Endodermal cell (in vitro differentiated cells): ENCODE data around the gene RAB19. TPM values are rescaled to one million over a fixed set of nuclear protein-coding genes. Genes with fewer than 3 reads are reported as not detected.

Source experiments
- DNase-seq: peaks from one replicate; pipeline ENCODE4 v3.0.0-alpha.2; 2017
- H3K27ac ChIP-seq: 2 replicates; pipeline ENCODE4 v1.5.1; 2013; ENCODE audit warnings: mild to moderate bottlenecking, low read depth, low read length, moderate library complexity
- H3K27me3 ChIP-seq: 2 replicates; pipeline ENCODE4 v1.6.1; 2013; ENCODE audit warnings: mild to moderate bottlenecking, low read length, moderate library complexity; ENCODE audit not compliant: insufficient read depth, control insufficient read depth, poor library complexity, severe bottlenecking
- H3K36me3 ChIP-seq: 2 replicates; pipeline ENCODE4 v1.7.0; 2013; ENCODE audit warnings: mild to moderate bottlenecking, low read length, moderate library complexity; ENCODE audit not compliant: control insufficient read depth, insufficient read depth
- H3K4me1 ChIP-seq: one replicate; pipeline ENCODE4 v1.7.0; 2013; ENCODE audit warnings: low read length; ENCODE audit not compliant: control insufficient read depth, insufficient read depth
- H3K4me3 ChIP-seq: 2 replicates; pipeline ENCODE4 v1.5.1; 2013; ENCODE audit warnings: mild to moderate bottlenecking, low read length, moderate library complexity
- H3K9ac ChIP-seq: 2 replicates; pipeline ENCODE4 v1.6.1; 2013; ENCODE audit warnings: mild to moderate bottlenecking, low read length, moderate library complexity; ENCODE audit not compliant: poor library complexity, severe bottlenecking; ENCODE audit errors: extremely low read depth
- H3K9me3 ChIP-seq: 2 replicates; pipeline ENCODE4 v1.6.1; 2013; ENCODE audit warnings: mild to moderate bottlenecking, low read length, moderate library complexity; ENCODE audit not compliant: control insufficient read depth
- H3K27ac Mint-ChIP-seq: 2 replicates; pipeline ENCODE4 v1.8.0; 2020; ENCODE audit warnings: mixed read lengths
- H3K27me3 Mint-ChIP-seq: 2 replicates; pipeline ENCODE4 v1.8.0; 2021; ENCODE audit warnings: mild to moderate bottlenecking, mixed read lengths; ENCODE audit not compliant: insufficient read depth
- H3K36me3 Mint-ChIP-seq: 2 replicates; pipeline ENCODE4 v1.8.0; 2020; ENCODE audit warnings: low read depth, mixed read lengths
- H3K4me1 Mint-ChIP-seq: 2 replicates; pipeline ENCODE4 v1.8.0; 2020; ENCODE audit warnings: mixed read lengths
- H3K4me3 Mint-ChIP-seq: 2 replicates; pipeline ENCODE4 v1.8.0; 2020; ENCODE audit warnings: mild to moderate bottlenecking, moderate library complexity, mixed read lengths
- H3K9me3 Mint-ChIP-seq: 2 replicates; pipeline ENCODE4 v1.8.0; 2020; ENCODE audit warnings: mild to moderate bottlenecking, mixed read lengths
- CTCF ChIP-seq: fragments of 200-600 bp; sonication (generic); conservative IDR thresholded peaks from 2 replicates; pipeline ENCODE4 v1.5.0; 2021; ENCODE audit warnings: antibody characterized with exemption, mild to moderate bottlenecking
- WGBS, 2 experiments: methylation state at CpG; one replicate each; pipeline versions ENCODE4 v1.1.5 to v1.1.7; 2013; ENCODE audit warnings: missing lambda C conversion rate in 2 of 2, mixed read lengths in 1 of 2; ENCODE audit not compliant: insufficient coverage in 1 of 2, insufficient read length in 1 of 2; 5-methylcytosine and 5-hydroxymethylcytosine counted together
- total RNA-seq, 2 donors: library from RNA; stranded (reverse); fragmentation: NEBNext Ultra II Directional in 1 of 2; extraction: Animal tissue kit (Norgen Biotek cat#: 25700) in 1 of 2; gene quantifications; 2 replicates in 1 of 2; 3 replicates in 1 of 2; pipeline ENCODE4 v1.2.1, GENCODE V29; 2021

Gene RAB19
- total RNA-seq, 2 donors from 2014 or later, result 5.1 to 5.7 TPM

- Mint-ChIP-seq H3K9me3 (no peaks in the 10 kb centered on the region), H3K36me3 (no peaks in the 10 kb centered on the region), H3K4me1 (peaks cover 16% of the 10 kb centered on the region), H3K27me3 (no peaks in the 10 kb centered on the region), H3K4me3 (no peak overlapping the region), H3K27ac (no peak overlapping the region)
- no peaks in the 10 kb centered on the region for H3K36me3 ChIP-seq
- H3K27me3 ChIP-seq, result no peaks in the 10 kb centered on the region
- no peaks in the 10 kb centered on the region for H3K4me1 ChIP-seq
- H3K27ac ChIP-seq, result no peak overlapping the region
- no peak overlapping the region for H3K9ac ChIP-seq
- H3K4me3 ChIP-seq, result no peak overlapping the region
- WGBS, 2 experiments, result 83 to 94% methylated on average over 1 to 2 of the region's 3 CpGs
- no peak for DNase-seq
- TF ChIP-seq CTCF, result no peak
- H3K9me3 ChIP-seq, result no peaks in the 10 kb centered on the region
Measured at GRCh38 chr7:140400381-140400780, 3.5 kb upstream of the RAB19 start.

- Mint-ChIP-seq H3K36me3 (no peaks in the 10 kb centered on the region), H3K4me3 (no peak overlapping the region)
- no peak overlapping the region for H3K27ac ChIP-seq
Measured at GRCh38 chr7:140402178-140402835, 1.6 kb upstream of the RAB19 start.

GRCh38 chr7:140404565-140405065 lies 757 bp downstream of the RAB19 start:
- Histone ChIP-seq H3K27ac (no peak overlapping the region), H3K4me1 (no peaks in the 10 kb centered on the region), H3K9me3 (no peaks in the 10 kb centered on the region), H3K27me3 (no peaks in the 10 kb centered on the region), H3K36me3 (no peaks in the 10 kb centered on the region), H3K9ac (no peak overlapping the region), H3K4me3 (peak overlapping the region; percentile 79)
- peaks cover 12% of the 10 kb centered on the region for H3K4me1 Mint-ChIP-seq
- TF ChIP-seq CTCF, result no peak
- H3K4me3 Mint-ChIP-seq, result peak overlapping the region; percentile 73
- no peak for DNase-seq
- 75 to 86% methylated on average over 3 of the region's 3 CpGs for WGBS, 2 experiments
- H3K36me3 Mint-ChIP-seq, result peaks cover 10% of the 10 kb centered on the region
- no peaks in the 10 kb centered on the region for H3K27me3 Mint-ChIP-seq
- H3K27ac Mint-ChIP-seq, result no peak overlapping the region
- peaks cover 2% of the 10 kb centered on the region for H3K9me3 Mint-ChIP-seq

More at GRCh38 chr7:140402178-140402835, 1.6 kb upstream of the RAB19 start:
- 86 to 89% methylated on average over 2 of the region's 2 CpGs for WGBS, 2 experiments
- no peak overlapping the region for H3K9ac ChIP-seq
- TF ChIP-seq CTCF, result no peak
- no peaks in the 10 kb centered on the region for H3K36me3 ChIP-seq
- no peaks in the 10 kb centered on the region for H3K9me3 Mint-ChIP-seq
- H3K27me3 Mint-ChIP-seq, result no peaks in the 10 kb centered on the region
- no peaks in the 10 kb centered on the region for H3K4me1 ChIP-seq
- H3K4me1 Mint-ChIP-seq, result peaks cover 16% of the 10 kb centered on the region
- no peak overlapping the region for H3K4me3 ChIP-seq
- no peaks in the 10 kb centered on the region for H3K9me3 ChIP-seq
- DNase-seq, result no peak
- no peak overlapping the region for H3K27ac Mint-ChIP-seq
- H3K27me3 ChIP-seq, result no peaks in the 10 kb centered on the region
